ENCODE measurements around the gene ELOF1.
"Not testable (repeated sequence)": the region's sequence is repeated elsewhere in the genome, so short reads cannot be mapped to it uniquely, and the experiment has no call there.

The ELOF1 gene

GRCh38 chr19:11558881-11559828 lies at the start of gene ELOF1:
Gene ELOF1, minus strand, starts transcription at chr19:11559230. Its CDS starts 4,883 bp downstream, at chr19:11554347.
- H3K4me3 ChIP-seq (ENCODE audit: low read depth in 1 of 2, low read length in 1 of 2): peak within 1 kb of the TSS; percentile 82 to 87
- peak; percentile 22 for TF ChIP-seq CTCF (IDR thresholded peaks at IDR 0.05)
- H3K9me3 ChIP-seq: no peaks in the 10 kb centered on the region
- no peaks in the 10 kb centered on the region for H3K27me3 ChIP-seq
- peaks cover 24 to 25% of the 10 kb centered on the region in 2 experiments for H3K4me1 ChIP-seq (ENCODE audit: control insufficient read depth in 1 of 2, insufficient read depth in 1 of 2, low read depth in 1 of 2, low read length in 1 of 2)
- peaks cover 9% of the 10 kb centered on the region for H3K36me3 ChIP-seq
- H3K27ac ChIP-seq: peak within 1 kb of the TSS; percentile 70

DNA sequence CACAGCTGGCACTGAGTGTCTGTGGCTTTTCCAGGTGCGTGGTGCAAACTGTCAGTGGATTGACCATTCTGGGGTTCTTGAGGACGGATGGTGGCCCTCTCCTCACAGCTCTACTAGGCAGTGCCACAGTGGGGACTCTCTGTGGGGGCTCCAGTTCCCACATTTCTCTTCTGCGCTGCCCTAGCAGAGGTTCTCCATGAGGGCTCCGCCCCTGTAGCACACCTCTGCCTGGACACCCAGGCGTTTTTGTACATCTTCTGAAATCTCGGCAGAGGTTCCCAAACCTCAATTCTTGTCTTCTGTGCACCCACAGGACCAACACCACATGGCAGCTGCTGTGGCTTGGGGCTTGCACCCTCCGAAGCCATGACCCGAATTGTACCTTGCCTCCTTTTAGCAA lies 47.5 kb upstream of the ELOF1 start:
- Histone ChIP-seq H3K27ac (no peak overlapping the region), H3K9me3 (no peaks in the 10 kb centered on the region), H3K4me3 (ENCODE audit: low read depth in 1 of 2, low read length in 1 of 2) (no peak overlapping the region), H3K4me1 (ENCODE audit: control insufficient read depth in 1 of 2, insufficient read depth in 1 of 2, low read depth in 1 of 2, low read length in 1 of 2) (no peaks in the 10 kb centered on the region), H3K27me3 (no peaks in the 10 kb centered on the region), H3K36me3 (peaks cover 5% of the 10 kb centered on the region)
- TF ChIP-seq CTCF (IDR thresholded peaks at IDR 0.05): no peak

DNA sequence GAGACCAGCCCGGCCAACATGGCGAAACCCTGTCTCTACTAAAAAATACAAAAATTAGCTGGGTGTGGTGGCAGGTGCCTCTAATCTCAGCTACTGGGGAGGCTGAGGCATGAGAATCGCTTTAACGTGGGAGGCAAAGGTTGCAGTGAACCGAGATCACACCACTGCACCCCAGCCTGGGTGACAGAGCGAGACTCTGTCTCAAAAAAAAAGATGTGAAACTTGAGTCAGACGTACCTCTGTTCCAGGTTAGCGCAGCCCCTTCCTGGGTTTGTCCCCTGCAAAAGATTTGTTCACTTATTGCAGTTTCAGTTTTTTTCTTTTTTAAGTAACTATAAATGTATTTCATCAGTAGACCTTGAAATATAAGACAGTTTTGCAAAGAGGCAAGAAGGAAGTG lies 40.7 kb upstream of the ELOF1 start:
- not testable (repeated sequence) for H3K4me3 ChIP-seq (ENCODE audit: low read depth in 1 of 2, low read length in 1 of 2); H3K27me3 ChIP-seq; H3K36me3 ChIP-seq; H3K27ac ChIP-seq; H3K9me3 ChIP-seq
- peaks cover 13 to 14% of the 10 kb centered on the region in 2 experiments for H3K4me1 ChIP-seq (ENCODE audit: control insufficient read depth in 1 of 2, insufficient read depth in 1 of 2, low read depth in 1 of 2, low read length in 1 of 2)

DNA sequence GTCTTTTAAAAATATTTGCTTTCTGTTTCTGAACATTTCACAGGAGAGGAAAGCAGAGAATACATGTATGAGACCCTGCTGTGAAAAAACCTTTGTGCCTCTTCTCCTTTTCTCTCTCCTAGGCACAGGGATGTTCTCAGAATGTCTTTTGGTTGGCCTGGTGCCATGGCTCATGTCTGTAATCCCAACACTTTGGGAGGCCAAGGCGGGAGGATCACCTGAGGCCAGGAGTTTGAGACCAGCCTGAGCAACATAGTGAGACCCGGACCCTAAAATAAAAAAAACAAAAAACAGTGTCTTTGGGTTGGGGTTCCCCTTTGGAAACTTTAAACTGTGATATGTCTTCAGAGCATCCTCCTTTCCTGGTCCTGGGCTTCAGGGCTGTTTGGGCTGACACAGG lies 39.7 kb upstream of the ELOF1 start:
- Histone ChIP-seq H3K4me1 (ENCODE audit: control insufficient read depth in 1 of 2, insufficient read depth in 1 of 2, low read depth in 1 of 2, low read length in 1 of 2) (peaks cover 13 to 14% of the 10 kb centered on the region in 2 experiments), H3K27ac (no peak overlapping the region), H3K27me3 (no peaks in the 10 kb centered on the region), H3K9me3 (no peaks in the 10 kb centered on the region), H3K4me3 (ENCODE audit: low read depth in 1 of 2, low read length in 1 of 2) (no peak overlapping the region), H3K36me3 (no peaks in the 10 kb centered on the region)
- TF ChIP-seq CTCF (IDR thresholded peaks at IDR 0.05): no peak

DNA sequence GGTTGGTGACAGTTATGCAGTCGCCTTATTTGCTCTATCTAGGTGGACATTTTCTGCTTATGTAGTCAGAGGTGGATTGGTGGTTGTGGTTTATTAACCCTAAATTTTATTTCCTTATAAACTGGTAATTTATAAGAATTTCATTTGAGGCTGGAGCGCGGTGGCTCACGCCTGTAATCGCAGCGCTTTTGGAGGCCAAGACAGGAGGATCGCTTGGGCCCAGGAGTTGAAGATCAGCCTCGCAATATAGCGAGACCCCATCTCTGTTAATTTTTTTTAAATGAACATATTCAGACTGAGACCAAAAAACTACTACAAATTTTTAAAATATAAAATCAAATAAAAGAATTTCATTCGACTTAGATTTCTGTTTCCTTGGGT lies 39.1 kb upstream of the ELOF1 start:
- no peaks in the 10 kb centered on the region for H3K36me3 ChIP-seq
- peak overlapping the region; percentile 87 for H3K27ac ChIP-seq
- no peaks in the 10 kb centered on the region for H3K9me3 ChIP-seq
- no peaks in the 10 kb centered on the region for H3K27me3 ChIP-seq
- H3K4me3 ChIP-seq (ENCODE audit: low read depth in 1 of 2, low read length in 1 of 2): peak overlapping the region; percentile 92 to 94
- no peak for TF ChIP-seq CTCF (IDR thresholded peaks at IDR 0.05)
- H3K4me1 ChIP-seq (ENCODE audit: control insufficient read depth in 1 of 2, insufficient read depth in 1 of 2, low read depth in 1 of 2, low read length in 1 of 2): peaks cover 13 to 14% of the 10 kb centered on the region in 2 experiments
